Ishikawa (cell line): ENCODE results near the gene UGT1A8.

ENCODE experiments used
- CREB1 ChIP-seq: IDR thresholded peaks from 2 replicates; pipeline ENCODE4 v1.6.1; 2012; ENCODE audit warnings: low read depth
- EP300 ChIP-seq: IDR thresholded peaks from 2 replicates; pipeline ENCODE4 v1.6.1; 2012; ENCODE audit warnings: borderline replicate concordance
- NFIC ChIP-seq: IDR thresholded peaks from 2 replicates; pipeline ENCODE4 v1.6.1; 2012
- RAD21 ChIP-seq: IDR thresholded peaks from 2 replicates; pipeline ENCODE4 v1.6.1; 2012; ENCODE audit warnings: low read depth
- TAF1 ChIP-seq: IDR thresholded peaks from 2 replicates; pipeline ENCODE4 v1.6.1; 2012; ENCODE audit warnings: low read depth, mild to moderate bottlenecking
- TCF12 ChIP-seq: IDR thresholded peaks from 2 replicates; pipeline ENCODE4 v1.6.1; 2012; ENCODE audit warnings: low read depth
- TEAD4 ChIP-seq: IDR thresholded peaks from 2 replicates; pipeline ENCODE4 v1.6.1; 2012
- YY1 ChIP-seq: IDR thresholded peaks from 2 replicates; pipeline ENCODE4 v1.6.1; 2012; ENCODE audit warnings: low read depth
- TF ChIP-seq, protein P1 (sequence below): IDR thresholded peaks from 2 replicates; pipeline ENCODE4 v1.6.1; 2012; ENCODE audit warnings: low read depth, mild to moderate bottlenecking
- TF ChIP-seq, protein P2 (sequence below): IDR thresholded peaks from 2 replicates; pipeline ENCODE4 v1.6.1; 2012
- TF ChIP-seq, protein P3 (sequence below): IDR thresholded peaks from 2 replicates; pipeline ENCODE4 v1.6.1; 2012

DNA sequence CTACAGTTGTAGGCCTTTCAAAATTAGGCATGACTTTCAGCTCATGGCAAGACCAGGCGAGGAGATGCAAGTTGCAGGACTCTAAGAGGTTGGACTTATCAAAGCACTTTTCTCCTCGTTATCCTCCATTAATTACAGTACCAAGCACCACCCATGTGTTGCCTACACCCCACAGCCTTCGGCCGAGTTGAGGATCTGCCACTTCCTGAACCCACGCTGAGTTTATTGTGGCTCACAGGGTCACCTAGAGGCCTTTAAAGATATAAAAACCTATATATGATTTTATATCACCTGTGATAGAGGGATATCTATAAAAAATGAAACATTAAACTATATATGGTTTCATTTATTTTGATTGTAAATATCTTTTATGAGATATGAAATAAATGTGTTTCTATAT, 21.4 kb downstream of the UGT1A8 start:
- TF ChIP-seq, protein P1, sequence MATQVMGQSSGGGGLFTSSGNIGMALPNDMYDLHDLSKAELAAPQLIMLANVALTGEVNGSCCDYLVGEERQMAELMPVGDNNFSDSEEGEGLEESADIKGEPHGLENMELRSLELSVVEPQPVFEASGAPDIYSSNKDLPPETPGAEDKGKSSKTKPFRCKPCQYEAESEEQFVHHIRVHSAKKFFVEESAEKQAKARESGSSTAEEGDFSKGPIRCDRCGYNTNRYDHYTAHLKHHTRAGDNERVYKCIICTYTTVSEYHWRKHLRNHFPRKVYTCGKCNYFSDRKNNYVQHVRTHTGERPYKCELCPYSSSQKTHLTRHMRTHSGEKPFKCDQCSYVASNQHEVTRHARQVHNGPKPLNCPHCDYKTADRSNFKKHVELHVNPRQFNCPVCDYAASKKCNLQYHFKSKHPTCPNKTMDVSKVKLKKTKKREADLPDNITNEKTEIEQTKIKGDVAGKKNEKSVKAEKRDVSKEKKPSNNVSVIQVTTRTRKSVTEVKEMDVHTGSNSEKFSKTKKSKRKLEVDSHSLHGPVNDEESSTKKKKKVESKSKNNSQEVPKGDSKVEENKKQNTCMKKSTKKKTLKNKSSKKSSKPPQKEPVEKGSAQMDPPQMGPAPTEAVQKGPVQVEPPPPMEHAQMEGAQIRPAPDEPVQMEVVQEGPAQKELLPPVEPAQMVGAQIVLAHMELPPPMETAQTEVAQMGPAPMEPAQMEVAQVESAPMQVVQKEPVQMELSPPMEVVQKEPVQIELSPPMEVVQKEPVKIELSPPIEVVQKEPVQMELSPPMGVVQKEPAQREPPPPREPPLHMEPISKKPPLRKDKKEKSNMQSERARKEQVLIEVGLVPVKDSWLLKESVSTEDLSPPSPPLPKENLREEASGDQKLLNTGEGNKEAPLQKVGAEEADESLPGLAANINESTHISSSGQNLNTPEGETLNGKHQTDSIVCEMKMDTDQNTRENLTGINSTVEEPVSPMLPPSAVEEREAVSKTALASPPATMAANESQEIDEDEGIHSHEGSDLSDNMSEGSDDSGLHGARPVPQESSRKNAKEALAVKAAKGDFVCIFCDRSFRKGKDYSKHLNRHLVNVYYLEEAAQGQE, result no peak
- TF ChIP-seq TAF1 (no peak), RAD21 (no peak), TEAD4 (no peak), TCF12 (no peak), EP300 (no peak), YY1 (no peak), CREB1 (no peak), NFIC (no peak)
- TF ChIP-seq, protein P2, sequence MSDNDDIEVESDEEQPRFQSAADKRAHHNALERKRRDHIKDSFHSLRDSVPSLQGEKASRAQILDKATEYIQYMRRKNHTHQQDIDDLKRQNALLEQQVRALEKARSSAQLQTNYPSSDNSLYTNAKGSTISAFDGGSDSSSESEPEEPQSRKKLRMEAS, result no peak
- TF ChIP-seq, protein P3, sequence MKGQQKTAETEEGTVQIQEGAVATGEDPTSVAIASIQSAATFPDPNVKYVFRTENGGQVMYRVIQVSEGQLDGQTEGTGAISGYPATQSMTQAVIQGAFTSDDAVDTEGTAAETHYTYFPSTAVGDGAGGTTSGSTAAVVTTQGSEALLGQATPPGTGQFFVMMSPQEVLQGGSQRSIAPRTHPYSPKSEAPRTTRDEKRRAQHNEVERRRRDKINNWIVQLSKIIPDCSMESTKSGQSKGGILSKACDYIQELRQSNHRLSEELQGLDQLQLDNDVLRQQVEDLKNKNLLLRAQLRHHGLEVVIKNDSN, result no peak
